Vagina (tissue), 2 donors: ENCODE results near the gene KRTDAP.

Source experiments
- POLR2A ChIP-seq, 2 donors: fragments of 450-650 bp; IDR thresholded peaks; one replicate each; pipeline ENCODE4 v1.6.1; 2017; ENCODE audit warnings: antibody characterized with exemption in 2 of 2, mild to moderate bottlenecking in 2 of 2, moderate library complexity in 2 of 2
- POLR2AphosphoS5 ChIP-seq, 2 donors: sonication (generic); formaldehyde crosslinking; IDR thresholded peaks; one replicate each; pipeline ENCODE4 v1.9.0; 2017; ENCODE audit warnings: antibody characterized with exemption in 2 of 2, mild to moderate bottlenecking in 2 of 2, low read depth in 1 of 2; ENCODE audit not compliant: insufficient read depth in 1 of 2
- TF ChIP-seq, protein P1 (sequence below), 3 experiments: fragments of 450-650 bp in 2 of 3; fragments of 200-600 bp in 1 of 3; sonication (generic) in 1 of 3; IDR thresholded peaks; one replicate each; pipeline ENCODE4 v1.5.1; 2017 to 2019; ENCODE audit warnings: antibody characterized with exemption in 3 of 3, mild to moderate bottlenecking in 2 of 3, moderate library complexity in 2 of 3

DNA sequence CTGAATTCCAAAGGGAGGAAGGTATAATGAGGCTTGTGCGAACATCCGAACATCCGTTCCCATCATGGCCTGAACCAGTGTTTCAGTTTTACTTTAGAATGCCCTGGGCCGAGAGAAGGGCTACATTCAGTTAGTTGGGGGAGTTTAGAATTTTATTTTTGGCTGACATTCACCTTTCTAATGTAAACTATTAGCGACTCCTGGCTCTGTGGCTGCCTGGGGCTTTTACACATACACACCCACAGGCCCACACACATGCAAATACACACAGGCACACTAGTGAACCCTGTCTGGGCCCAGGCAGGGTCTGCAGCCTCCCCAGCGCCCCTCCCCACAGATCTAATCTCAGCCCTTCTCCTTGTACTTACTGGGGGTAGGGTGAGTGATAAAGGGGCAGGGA is 49.0 kb upstream of the KRTDAP start:
- TF ChIP-seq, protein P1, sequence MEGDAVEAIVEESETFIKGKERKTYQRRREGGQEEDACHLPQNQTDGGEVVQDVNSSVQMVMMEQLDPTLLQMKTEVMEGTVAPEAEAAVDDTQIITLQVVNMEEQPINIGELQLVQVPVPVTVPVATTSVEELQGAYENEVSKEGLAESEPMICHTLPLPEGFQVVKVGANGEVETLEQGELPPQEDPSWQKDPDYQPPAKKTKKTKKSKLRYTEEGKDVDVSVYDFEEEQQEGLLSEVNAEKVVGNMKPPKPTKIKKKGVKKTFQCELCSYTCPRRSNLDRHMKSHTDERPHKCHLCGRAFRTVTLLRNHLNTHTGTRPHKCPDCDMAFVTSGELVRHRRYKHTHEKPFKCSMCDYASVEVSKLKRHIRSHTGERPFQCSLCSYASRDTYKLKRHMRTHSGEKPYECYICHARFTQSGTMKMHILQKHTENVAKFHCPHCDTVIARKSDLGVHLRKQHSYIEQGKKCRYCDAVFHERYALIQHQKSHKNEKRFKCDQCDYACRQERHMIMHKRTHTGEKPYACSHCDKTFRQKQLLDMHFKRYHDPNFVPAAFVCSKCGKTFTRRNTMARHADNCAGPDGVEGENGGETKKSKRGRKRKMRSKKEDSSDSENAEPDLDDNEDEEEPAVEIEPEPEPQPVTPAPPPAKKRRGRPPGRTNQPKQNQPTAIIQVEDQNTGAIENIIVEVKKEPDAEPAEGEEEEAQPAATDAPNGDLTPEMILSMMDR (IDR thresholded peaks at IDR 0.05), result no peak
- TF ChIP-seq POLR2A (IDR thresholded peaks at IDR 0.05) (no peak), POLR2AphosphoS5 (IDR thresholded peaks at IDR 0.05; ENCODE audit: insufficient read depth in 1 of 2, low read depth in 1 of 2) (no peak)
